Thyroid gland (tissue), 4 donors: ENCODE measurements around the gene ACYP1. TPM values are rescaled to one million over a fixed set of nuclear protein-coding genes. Genes with fewer than 3 reads are reported as not detected.

Experiments used
- DNase-seq, 2 donors: peaks; one replicate each; pipeline ENCODE4 v3.0.0-alpha.2; 2019
- H3K27ac ChIP-seq, 3 donors: fragments of 200-600 bp; sonication (generic); 1 replicate in 2 of 3; 2 replicates in 1 of 3; pipeline ENCODE4 v1.5.1; 2016 to 2019; ENCODE audit warnings: mild to moderate bottlenecking in 1 of 3, moderate library complexity in 1 of 3
- H3K27me3 ChIP-seq: fragments of 200-600 bp; sonication (generic); one replicate; pipeline ENCODE4 v1.5.1; 2019
- H3K36me3 ChIP-seq, 2 donors: fragments of 200-600 bp; sonication (generic); one replicate each; pipeline ENCODE4 v1.5.1; 2016 to 2019
- H3K4me1 ChIP-seq, 2 donors: fragments of 200-600 bp; sonication (generic); one replicate each; pipeline ENCODE4 v1.5.1; 2017 to 2019
- H3K4me3 ChIP-seq, 3 donors: fragments of 200-600 bp; sonication (generic); replicated peaks in 1 of 3; 1 replicate in 2 of 3; 2 replicates in 1 of 3; pipeline ENCODE4 v1.5.1; 2016; ENCODE audit warnings: mild to moderate bottlenecking in 1 of 3
- H3K9me3 ChIP-seq: fragments of 200-600 bp; sonication (generic); one replicate; pipeline ENCODE4 v1.5.1; 2017
- POLR2A ChIP-seq, 2 donors: fragments of 450-650 bp; IDR thresholded peaks; one replicate each; pipeline ENCODE4 v1.6.1; 2017; ENCODE audit warnings: antibody characterized with exemption in 2 of 2, mild to moderate bottlenecking in 2 of 2, moderate library complexity in 1 of 2
- WGBS, 2 donors: methylation state at CpG; one replicate each; pipeline ENCODE4 v1.1.5; 2017; 5-methylcytosine and 5-hydroxymethylcytosine counted together
- intact Hi-C: fragments of 100-400 bp; cut with DNase I; formaldehyde crosslinking; loops from one replicate; pipeline ENCODE4 v1.15.1; 2023
- total RNA-seq, 4 donors: library from RNA; depleted of rRNA; stranded (reverse); fragments of >200 nt; gene quantifications; one replicate each; pipeline ENCODE4 v1.2.3, GENCODE V29; 2016
- TF ChIP-seq, protein P1 (sequence below), 6 experiments: fragments of 200-600 bp in 3 of 6; fragments of 450-650 bp in 3 of 6; sonication (generic) in 3 of 6; IDR thresholded peaks; one replicate each; pipeline ENCODE4 v1.5.1; 2016 to 2019; ENCODE audit warnings: antibody characterized with exemption in 6 of 6, mild to moderate bottlenecking in 2 of 6, inconsistent platforms in 1 of 6, moderate library complexity in 1 of 6

Gene ACYP1
- total RNA-seq, 4 donors from 2014 or later: 24.0 to 48.8 (median 36.1) TPM

- Histone ChIP-seq H3K27ac (peak overlapping the region in 2 of 3 donors; percentile 22 to 51), H3K36me3 (peaks cover 19 to 49% of the 10 kb centered on the region in 2 donors), H3K4me1 (peaks cover 28 to 33% of the 10 kb centered on the region in 2 donors), H3K4me3 (no peak overlapping the region), H3K27me3 (no peaks in the 10 kb centered on the region), H3K9me3 (no peaks in the 10 kb centered on the region)
- no peak for DNase-seq
- intact Hi-C loops: no loop called here
- TF ChIP-seq, protein P1, sequence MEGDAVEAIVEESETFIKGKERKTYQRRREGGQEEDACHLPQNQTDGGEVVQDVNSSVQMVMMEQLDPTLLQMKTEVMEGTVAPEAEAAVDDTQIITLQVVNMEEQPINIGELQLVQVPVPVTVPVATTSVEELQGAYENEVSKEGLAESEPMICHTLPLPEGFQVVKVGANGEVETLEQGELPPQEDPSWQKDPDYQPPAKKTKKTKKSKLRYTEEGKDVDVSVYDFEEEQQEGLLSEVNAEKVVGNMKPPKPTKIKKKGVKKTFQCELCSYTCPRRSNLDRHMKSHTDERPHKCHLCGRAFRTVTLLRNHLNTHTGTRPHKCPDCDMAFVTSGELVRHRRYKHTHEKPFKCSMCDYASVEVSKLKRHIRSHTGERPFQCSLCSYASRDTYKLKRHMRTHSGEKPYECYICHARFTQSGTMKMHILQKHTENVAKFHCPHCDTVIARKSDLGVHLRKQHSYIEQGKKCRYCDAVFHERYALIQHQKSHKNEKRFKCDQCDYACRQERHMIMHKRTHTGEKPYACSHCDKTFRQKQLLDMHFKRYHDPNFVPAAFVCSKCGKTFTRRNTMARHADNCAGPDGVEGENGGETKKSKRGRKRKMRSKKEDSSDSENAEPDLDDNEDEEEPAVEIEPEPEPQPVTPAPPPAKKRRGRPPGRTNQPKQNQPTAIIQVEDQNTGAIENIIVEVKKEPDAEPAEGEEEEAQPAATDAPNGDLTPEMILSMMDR (IDR thresholded peaks at IDR 0.05): no peak
- no peak for TF ChIP-seq POLR2A (IDR thresholded peaks at IDR 0.05)
- 75 to 81% methylated on average over 5 of the region's 5 CpGs for WGBS, 2 donors
Observed at GRCh38 chr14:75015496-75015895, 48.3 kb downstream of the ACYP1 start.

DNA sequence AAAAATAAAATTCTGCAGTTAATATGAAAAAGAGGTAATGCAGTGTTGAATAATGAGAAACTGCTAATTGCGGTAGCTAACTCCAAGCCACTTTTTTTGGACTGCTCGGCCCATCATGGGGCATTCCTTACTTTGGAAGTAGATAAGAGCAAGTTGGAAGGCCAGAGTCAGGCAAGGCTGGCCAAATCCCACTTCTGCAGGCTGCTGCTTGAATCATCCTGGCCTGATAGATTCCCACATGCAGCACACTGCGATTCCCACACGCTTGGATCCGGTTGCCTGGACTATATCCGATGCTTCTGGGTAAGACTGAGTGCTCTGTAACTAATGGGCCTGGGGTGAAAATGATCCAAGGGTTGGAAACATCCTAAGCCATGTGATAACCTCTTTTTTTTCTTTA is 50.5 kb downstream of the ACYP1 start:
- Histone ChIP-seq H3K9me3 (no peaks in the 10 kb centered on the region), H3K27ac (peak overlapping the region in 1 of 3 donors; percentile 51), H3K4me1 (peaks cover 38 to 44% of the 10 kb centered on the region in 2 donors), H3K36me3 (peaks cover 17 to 40% of the 10 kb centered on the region in 2 donors), H3K27me3 (no peaks in the 10 kb centered on the region), H3K4me3 (no peak overlapping the region)
- no peak for DNase-seq
- 83 to 85% methylated on average over 6 of the region's 6 CpGs for WGBS, 2 donors
- TF ChIP-seq POLR2A (IDR thresholded peaks at IDR 0.05): no peak
- TF ChIP-seq, protein P1 (IDR thresholded peaks at IDR 0.05): no peak
- intact Hi-C loops: no loop called here

- 60 to 73% methylated on average over 4 of the region's 4 CpGs for WGBS, 2 donors
- intact Hi-C loops: no loop called here
Observed at GRCh38 chr14:75011356-75011994, 52.3 kb downstream of the ACYP1 start.

DNA sequence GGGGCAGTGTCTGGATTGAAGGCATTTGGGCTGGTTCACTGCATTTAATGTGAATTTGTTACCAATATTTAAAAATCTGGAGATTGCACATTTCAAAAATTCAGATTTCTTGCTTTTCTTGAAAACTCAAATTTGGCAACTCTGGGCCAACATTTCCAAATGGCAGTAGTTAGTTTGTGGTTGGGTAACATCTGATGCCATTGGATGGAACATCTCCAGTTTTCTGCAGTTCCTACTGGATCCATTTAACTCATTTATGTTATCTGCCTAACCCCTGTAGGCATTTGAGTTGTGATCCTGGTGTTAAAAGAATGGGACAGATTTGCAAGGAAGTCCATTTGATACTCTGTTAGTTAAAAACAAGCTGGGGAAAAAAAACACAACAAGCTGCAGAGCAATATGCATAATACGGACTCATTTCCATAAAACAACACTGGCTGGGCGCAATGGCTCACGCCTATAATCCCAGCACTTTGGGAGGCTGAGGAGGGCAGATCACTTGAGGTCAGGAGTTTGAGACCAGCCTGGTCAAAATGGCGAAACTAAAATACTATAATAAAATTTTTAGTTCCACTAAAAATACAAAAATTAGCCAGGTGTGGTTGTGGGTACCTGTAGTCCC is 53.2 kb downstream of the ACYP1 start:
- DNase-seq: no peak
- Histone ChIP-seq H3K36me3 (peaks cover 18 to 36% of the 10 kb centered on the region in 2 donors), H3K9me3 (no peaks in the 10 kb centered on the region), H3K4me3 (no peak overlapping the region), H3K27ac (peak overlapping the region; percentile 52 to 89 (median 83)), H3K4me1 (peaks cover 52 to 69% of the 10 kb centered on the region in 2 donors), H3K27me3 (no peaks in the 10 kb centered on the region)
- WGBS, 2 donors: 96 to 98% methylated on average over 4 of the region's 4 CpGs
- TF ChIP-seq, protein P1 (IDR thresholded peaks at IDR 0.05): no peak
- TF ChIP-seq POLR2A (IDR thresholded peaks at IDR 0.05): no peak
- intact Hi-C loops: no loop called here

More at GRCh38 chr14:75011356-75011994, 52.3 kb downstream of the ACYP1 start:
- H3K4me3 ChIP-seq: no peak overlapping the region
- H3K9me3 ChIP-seq: no peaks in the 10 kb centered on the region
- peak overlapping the region; percentile 52 to 89 (median 83) for H3K27ac ChIP-seq
- TF ChIP-seq POLR2A (IDR thresholded peaks at IDR 0.05): no peak
- TF ChIP-seq, protein P1 (IDR thresholded peaks at IDR 0.05): no peak
- peaks cover 22 to 37% of the 10 kb centered on the region in 2 donors for H3K36me3 ChIP-seq
- no peak for DNase-seq
- H3K27me3 ChIP-seq: no peaks in the 10 kb centered on the region
- H3K4me1 ChIP-seq: peaks cover 51 to 60% of the 10 kb centered on the region in 2 donors

GRCh38 chr14:75009176-75009575 is 54.6 kb downstream of the ACYP1 start:
- Histone ChIP-seq H3K27me3 (no peaks in the 10 kb centered on the region), H3K27ac (peak overlapping the region; percentile 61 to 89 (median 83)), H3K4me3 (no peak overlapping the region), H3K4me1 (peaks cover 65 to 81% of the 10 kb centered on the region in 2 donors), H3K9me3 (no peaks in the 10 kb centered on the region), H3K36me3 (peaks cover 26 to 30% of the 10 kb centered on the region in 2 donors)
- TF ChIP-seq, protein P1 (IDR thresholded peaks at IDR 0.05): no peak
- TF ChIP-seq POLR2A (IDR thresholded peaks at IDR 0.05): peak in 1 of 2 donors; percentile 35
- intact Hi-C loops: loop anchor here (5.0 to 10.0 kb wide), 2 partner anchors 56 to 57 kb away; partner anchors contain the start of genes ACYP1 and ZC2HC1C
- peak; percentile 94 to 95 for DNase-seq
- 47 to 53% methylated on average over 4 of the region's 4 CpGs for WGBS, 2 donors
